Uterus (tissue), 2 donors: ENCODE results near the gene CCDC74A.

Source experiments
- CTCF ChIP-seq, 4 experiments: fragments of 200-600 bp in 2 of 4; fragments of 450-650 bp in 2 of 4; sonication (generic) in 2 of 4; IDR thresholded peaks; one replicate each; pipeline ENCODE4 v1.5.1; 2016 to 2019; ENCODE audit warnings: antibody characterized with exemption in 4 of 4, mild to moderate bottlenecking in 2 of 4, moderate library complexity in 1 of 4
- POLR2A ChIP-seq, 2 donors: fragments of 450-650 bp; IDR thresholded peaks; one replicate each; pipeline ENCODE4 v1.6.1; 2016; ENCODE audit warnings: antibody characterized with exemption in 2 of 2, mild to moderate bottlenecking in 1 of 2, moderate library complexity in 1 of 2

GRCh38 chr2:131488306-131489205 lies 39.1 kb upstream of the CCDC74A start:
- TF ChIP-seq CTCF (IDR thresholded peaks at IDR 0.05): no peak
- TF ChIP-seq POLR2A (IDR thresholded peaks at IDR 0.05): no peak
